DLD1 (cell line): Measurements from ENCODE around the gene CPNE7.

Experiments used
- in situ Hi-C: cut with HindIII; loops from 2 replicates; pipeline ENCODE4 v1.10.0; 2017; ENCODE audit warnings: low sequenced_read_pairs

The CPNE7 gene

DNA sequence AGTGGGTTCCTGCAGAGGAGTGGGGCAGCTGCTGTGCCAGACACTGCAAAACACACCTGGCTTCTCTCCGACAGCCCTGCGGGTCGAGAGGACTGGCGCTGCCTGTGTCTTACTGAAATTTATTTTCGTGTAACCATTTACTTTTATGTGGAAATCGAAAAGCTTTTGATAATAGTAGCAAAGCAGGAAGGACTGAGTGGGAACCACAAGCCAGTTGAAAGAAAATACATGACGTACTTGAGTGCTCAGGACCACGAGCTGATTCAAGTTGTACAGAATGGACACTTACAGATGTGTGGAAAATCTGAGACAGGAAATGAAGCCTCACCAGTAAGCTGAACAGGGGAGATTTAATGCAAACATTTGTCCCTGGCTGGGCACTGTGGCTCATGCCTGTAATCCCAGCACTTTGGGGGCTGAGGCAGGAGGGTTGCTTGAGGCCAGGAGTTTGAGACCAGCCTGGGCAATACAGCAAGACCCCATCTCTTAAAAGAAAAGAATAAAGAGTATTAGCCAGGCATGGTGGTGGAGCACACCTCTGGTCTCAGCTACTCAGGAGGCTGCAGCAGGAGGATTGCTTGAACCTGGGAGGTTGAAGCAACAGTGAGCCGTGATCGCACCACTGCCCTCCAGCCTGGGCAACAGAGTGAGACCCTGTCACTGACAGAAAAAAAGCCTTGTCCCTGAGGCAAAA is 26.4 kb upstream of the CPNE7 start:
- in situ Hi-C loops: no loop called here

DNA sequence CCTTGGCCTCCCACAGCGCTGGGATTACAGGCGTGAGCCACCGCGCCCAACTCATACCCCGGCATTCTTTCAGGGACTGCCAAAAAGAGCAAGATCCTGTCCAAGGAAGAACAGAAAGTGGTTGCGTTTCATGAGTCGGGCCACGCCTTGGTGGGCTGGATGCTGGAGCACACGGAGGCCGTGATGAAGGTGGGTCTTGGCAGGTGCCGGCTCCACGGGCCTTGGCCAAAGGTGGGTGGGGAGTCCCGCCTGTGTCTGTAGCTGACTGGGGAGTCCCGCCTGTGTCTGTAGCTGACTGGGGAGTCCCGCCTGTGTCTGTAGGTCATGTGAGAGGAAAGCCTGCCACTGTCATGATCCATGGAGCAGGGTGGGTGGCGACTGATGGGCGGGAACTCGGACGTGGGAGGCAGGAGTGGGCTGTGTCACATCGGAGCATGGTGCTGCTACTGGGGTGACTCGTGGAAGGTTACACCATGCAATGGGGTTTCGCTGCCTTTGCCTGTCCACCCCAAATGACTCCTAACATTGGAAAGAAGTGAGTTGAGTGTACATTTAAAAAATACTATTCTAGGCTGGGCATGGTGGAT is 25.0 kb upstream of the CPNE7 start:
- in situ Hi-C loops: no loop called here

- in situ Hi-C loops: no loop called here
Measured at GRCh38 chr16:89552329-89552728, 23.2 kb upstream of the CPNE7 start.

DNA sequence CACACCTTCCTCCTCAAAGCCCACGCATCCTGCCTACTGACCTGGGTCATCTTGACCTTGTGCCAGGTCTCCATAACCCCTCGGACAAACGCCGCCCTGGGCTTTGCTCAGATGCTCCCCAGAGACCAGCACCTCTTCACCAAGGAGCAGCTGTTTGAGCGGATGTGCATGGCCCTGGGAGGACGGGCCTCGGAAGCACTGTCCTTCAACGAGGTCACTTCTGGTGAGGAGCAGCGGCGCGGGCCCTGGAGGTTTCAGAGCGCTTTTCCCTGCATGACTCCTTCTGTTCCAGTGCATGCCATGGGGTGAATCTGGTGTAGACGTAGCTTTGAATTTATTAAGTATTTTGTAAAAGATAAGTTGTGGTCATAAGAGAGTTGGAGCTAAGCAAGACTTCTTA is 22.6 kb upstream of the CPNE7 start:
- in situ Hi-C loops: no loop called here

DNA sequence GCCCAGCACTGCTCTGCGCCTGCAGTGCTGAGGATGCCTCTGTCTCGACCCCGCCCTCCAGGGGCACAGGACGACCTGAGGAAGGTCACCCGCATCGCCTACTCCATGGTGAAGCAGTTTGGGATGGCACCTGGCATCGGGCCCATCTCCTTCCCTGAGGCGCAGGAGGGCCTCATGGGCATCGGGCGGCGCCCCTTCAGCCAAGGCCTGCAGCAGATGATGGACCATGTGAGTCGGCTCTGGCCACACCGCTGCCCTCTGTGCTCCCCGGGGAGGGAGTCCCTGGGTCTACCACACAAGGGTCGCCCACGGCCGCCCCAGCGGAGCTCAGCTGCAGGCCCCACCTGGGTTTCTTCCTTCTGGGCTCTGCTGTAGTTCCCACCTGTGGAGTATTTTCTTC is 21.8 kb upstream of the CPNE7 start:
- in situ Hi-C loops: no loop called here

DNA sequence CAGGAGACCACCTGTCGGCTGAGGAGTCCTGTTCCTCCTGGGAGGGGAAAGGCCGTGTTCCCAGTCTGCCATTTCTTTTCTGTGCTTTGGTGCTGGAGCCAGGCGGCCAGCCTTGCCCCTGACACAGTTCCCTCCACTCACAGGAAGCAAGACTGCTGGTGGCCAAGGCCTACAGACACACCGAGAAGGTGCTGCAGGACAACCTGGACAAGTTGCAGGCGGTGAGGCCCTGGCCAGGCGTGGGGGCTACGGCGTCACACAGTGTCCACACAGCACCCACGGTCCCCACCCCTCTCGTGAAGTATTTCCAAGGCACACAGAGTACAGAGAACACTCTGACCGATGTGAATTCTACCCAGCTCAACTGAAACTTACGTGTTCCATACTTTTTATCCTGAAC is 21.2 kb upstream of the CPNE7 start:
- in situ Hi-C loops: no loop called here

- in situ Hi-C loops: no loop called here
Measured at GRCh38 chr16:89555265-89555664, 20.3 kb upstream of the CPNE7 start.

DNA sequence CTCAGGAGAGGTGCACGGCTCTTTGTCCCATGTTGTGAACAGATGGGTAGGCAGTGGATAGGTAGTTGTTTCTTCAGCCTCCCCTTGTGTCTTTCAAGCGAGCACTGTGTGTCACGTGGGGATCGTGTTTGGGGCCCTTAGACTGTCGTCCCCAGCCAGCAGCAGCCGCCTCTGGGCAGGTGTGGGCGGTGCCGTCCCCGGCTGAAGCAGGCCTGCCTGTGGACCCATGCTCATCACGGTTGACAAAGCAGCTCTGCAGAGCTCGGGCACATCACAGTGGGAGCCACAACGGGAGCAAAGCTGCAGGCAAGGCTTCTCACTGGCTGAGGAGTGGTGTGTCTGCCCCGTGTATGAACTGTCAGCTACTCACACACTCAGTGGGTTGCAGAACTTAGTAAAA is 19.8 kb upstream of the CPNE7 start:
- in situ Hi-C loops: no loop called here

DNA sequence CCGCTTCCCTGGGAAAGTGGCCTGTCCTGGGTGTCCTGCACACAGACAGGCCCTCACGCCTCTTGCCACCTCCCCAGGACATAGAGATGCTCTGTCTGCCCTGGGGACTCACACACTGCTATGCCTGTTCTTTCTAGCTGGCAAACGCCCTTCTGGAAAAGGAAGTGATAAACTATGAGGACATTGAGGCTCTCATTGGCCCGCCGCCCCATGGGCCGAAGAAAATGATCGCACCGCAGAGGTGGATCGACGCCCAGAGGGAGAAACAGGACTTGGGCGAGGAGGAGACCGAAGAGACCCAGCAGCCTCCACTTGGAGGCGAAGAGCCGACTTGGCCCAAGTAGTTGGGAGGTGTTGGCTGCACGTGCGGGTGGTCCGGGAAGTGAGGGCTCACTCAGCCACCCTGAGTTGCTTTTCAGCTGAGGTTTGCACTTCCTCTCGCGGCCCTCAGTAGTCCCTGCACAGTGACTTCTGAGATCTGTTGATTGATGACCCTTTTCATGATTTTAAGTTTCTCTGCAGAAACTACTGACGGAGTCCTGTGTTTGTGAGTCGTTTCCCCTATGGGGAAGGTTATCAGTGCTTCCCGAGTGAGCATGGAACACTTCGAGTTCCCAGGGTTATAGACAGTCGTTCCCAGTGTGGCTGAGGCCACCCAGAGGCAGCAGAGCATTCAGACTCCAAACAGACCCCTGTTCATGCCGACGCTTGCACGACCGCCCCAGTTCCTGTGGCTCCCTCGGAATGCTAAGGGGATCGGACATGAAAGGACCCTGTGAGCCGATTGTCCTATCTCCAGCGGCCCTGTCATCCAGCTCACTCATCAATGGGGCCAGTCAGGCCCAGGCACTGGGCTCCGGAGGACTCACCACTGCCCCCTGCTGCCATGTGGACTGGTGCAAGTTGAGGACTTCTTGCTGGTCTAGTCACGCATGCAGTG is 18.5 kb upstream of the CPNE7 start:
- in situ Hi-C loops: no loop called here

DNA sequence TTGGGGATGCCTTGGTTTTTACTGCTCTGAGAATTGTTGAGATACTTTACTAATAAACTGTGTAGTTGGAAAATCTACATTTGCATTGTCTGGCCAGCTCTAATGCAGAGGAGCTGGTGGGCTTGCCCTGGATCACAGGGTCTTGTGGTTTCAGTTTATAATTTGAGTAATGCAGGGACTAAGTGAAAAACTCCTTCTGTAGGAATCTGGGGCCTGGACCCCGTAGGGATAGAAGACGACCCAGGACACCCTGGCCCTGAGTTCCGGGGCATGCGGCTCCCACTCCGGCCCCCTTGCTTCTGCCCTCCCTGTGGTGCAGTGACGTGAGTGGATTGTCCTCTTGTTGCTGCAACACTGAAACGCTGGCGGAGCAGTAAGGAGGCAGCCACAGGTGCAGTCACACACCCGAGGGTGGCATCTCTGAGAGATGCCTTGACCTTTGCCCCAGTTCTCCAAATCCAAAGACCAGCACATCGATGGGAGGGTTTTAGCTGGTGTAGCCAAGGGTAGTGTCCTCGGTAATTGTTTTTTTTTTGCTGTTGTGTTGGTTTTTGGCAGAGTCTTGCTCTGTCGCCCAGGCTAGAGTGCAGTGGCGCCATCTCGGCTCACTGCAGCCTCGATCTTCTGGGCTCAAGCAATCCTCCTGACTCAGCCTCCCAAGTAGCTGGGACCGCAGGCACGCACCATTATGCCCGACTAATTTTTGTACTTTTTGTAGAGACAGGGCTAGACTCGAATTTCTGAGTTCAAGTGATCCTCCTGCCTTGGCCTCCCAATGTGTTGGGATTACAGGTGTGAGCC is 17.7 kb upstream of the CPNE7 start:
- in situ Hi-C loops: no loop called here

DNA sequence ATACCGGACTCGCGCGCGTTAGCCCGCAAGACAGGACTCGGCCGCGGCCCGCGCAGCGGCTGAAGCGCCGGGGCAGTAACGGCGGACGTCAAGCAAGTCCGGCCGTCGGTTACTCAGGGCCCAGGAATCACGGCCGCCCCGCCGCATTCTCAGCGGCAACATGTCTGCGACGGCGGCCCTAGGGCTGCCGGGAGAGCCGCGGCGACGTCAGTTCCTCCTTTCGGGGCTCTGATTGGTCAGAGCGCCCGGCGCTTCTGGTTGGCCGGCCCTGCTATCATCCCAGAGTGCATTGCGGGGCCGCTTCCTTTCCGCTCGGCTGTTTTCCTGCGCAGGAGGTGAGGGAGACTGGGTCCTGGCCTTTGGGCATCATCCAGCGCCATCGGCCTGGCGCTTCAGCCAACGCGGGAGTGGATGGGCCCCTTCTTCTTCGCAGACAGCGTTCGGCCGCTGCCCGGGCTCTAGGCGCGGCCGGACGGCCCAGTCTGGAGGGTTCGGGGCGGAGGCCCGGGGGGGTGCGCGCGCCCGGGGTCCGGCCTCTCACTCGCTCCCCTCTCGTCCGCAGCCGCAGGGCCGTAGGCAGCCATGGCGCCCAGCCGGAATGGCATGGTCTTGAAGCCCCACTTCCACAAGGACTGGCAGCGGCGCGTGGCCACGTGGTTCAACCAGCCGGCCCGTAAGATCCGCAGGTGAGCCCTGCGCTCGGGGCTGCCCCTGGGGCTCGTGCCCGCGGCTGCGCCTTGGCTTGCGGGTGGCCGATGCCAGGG is 15.0 kb upstream of the CPNE7 start, which contains the start of gene RPL13:
RPL13 (plus strand) TSS at position 305 of the 764 bp plus-strand sequence; CDS start at position 583, 278 bp downstream.
- in situ Hi-C loops: no loop called here

GRCh38 chr16:89561142-89561883 is 14.2 kb upstream of the CPNE7 start:
- in situ Hi-C loops: no loop called here

GRCh38 chr16:89561884-89562599 is 13.5 kb upstream of the CPNE7 start:
- in situ Hi-C loops: no loop called here

- in situ Hi-C loops: no loop called here
Measured at GRCh38 chr16:89562939-89563338, 12.6 kb upstream of the CPNE7 start.

DNA sequence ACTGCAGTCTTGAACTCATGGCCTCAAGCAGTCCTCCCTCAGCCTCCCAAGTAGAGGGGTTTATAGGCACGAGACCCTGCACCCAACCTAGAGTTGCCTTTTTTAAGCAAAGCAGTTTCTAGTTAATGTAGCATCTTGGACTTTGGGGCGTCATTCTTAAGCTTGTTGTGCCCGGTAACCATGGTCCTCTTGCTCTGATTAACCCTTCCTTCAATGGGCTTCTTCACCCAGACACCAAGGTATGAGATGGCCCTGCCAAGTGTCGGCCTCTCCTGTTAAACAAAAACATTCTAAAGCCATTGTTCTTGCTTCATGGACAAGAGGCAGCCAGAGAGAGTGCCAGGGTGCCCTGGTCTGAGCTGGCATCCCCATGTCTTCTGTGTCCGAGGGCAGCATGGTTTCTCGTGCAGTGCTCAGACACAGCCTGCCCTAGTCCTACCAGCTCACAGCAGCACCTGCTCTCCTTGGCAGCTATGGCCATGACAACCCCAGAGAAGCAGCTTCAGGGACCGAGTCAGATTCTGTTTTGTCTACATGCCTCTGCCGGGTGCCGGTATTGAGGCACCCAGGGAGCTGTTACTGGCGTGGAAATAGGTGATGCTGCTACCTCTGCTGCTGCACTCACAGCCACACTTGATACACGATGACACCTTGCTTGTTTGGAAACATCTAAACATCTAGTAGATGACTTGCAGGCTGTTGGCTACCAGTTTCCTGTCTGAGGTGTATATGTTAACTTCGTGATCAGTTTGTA is 11.7 kb upstream of the CPNE7 start:
- in situ Hi-C loops: no loop called here

DNA sequence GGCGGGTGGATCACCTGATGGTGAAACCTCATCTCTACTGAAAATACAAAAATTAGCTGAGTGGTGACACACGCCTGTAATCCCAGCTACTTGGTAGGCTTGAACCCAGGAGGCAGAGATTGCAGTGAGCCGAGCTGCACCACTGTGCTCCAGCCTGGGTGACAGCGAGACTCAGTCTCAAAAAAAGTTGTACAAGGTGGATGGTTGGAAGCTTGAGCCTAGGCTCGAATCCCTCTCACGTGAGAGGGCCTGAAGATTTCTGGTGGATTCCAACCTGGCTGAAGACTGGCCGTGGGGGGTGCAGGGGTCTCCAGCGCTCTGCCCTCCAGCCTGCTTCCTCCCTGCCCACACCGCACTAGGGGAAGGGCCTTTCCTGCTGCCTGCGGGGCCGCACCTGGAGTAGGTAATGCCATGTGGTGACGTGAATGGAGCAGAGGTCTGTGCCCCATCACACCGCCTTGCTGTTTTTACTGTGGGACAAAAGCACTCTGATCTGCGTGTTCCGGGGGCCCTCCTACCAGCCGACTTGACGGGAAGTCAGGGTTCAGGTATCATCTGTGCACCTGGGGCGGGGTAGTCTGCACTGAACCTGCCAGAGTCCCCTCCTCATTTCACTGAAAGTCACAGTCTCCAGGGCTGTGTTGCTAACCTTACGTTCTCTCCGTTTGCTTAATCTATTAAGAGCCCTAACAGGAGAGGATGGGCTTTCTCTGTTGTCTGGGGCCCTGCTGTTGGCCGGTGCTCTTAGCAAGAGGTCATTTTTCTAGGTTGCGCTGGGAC is 10.9 kb upstream of the CPNE7 start:
- in situ Hi-C loops: no loop called here

- in situ Hi-C loops: no loop called here
Measured at GRCh38 chr16:89565256-89565505, 10.4 kb upstream of the CPNE7 start.
